NCI-H82 (cell line): ENCODE data around the gene PRR20A.
"Not testable (repeated sequence)": the region's sequence is repeated elsewhere in the genome, so short reads cannot be mapped to it uniquely, and the experiment has no call there.

ENCODE experiments used
- DNase-seq: peaks from one replicate; lab custom pipeline; 2025; lab: John Stamatoyannopoulos, UW

The PRR20A gene

GRCh38 chr13:57140235-57140968 lies at the start of gene PRR20A:
PRR20A (plus strand) TSS chr13:57140918; CDS start chr13:57141305, 387 bp downstream.
- not testable (repeated sequence) for DNase-seq

- DNase-seq: no peak
Observed at GRCh38 chr13:57114945-57115344, 25.8 kb upstream of the PRR20A start.

DNA sequence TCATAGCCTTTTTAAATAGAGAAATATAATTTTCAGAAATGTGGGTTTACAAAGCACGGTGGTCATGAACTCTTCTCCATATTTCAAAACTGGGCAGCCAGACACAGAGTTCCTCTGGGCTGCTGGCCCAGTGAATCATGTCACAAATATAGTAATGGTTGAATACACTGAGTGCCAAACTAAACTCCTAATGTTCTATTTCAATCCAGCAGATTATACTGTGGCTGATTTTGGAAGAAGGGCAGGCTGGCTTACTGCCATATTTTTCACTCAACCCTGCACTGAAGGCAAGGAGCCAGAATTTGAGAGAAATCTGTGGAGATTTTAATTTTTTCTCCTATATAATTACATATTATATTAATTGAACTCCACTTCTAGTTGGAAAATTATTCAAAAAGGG lies 17.0 kb upstream of the PRR20A start:
- no peak for DNase-seq

GRCh38 chr13:57128909-57129308 lies 11.8 kb upstream of the PRR20A start:
- peak; percentile 13 for DNase-seq

DNA sequence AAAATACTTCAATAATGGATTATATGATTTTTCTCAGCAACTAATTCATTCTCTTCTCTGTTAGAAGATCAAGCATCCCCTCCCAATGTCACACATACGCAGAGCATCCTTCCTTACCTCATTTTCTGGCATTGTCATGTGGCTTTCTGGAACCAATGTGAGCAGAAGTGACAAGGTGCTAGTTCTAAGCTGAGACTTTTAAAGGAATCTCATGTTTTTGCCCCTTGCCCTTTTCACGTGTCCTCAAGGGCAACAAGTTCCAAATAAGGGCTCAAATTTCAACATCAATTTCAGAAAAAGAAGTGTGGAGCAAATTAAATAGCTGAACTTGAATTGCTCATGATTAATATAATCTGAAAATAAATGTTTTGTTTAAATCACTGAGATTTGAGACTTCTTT lies 4.6 kb upstream of the PRR20A start:
- no peak for DNase-seq

DNA sequence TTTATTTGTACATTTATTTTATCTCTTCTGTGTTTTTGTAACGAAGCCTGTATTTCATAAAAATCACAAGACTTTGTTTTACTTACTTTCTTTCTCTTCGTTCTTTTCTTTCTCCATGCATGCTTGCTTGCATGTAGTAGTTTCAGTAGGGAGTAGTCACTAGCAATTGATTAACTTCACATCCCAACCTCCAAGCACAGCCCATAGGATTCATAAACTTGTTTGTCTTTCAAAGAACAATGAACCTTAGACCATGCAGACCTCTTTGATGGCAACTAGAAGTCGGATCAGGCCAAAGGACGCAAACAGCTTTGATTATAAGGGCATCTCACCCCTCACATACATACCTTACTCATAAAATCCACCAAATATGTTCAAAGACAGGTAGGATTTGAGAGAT lies 3.1 kb upstream of the PRR20A start:
- no peak for DNase-seq

- no peak for DNase-seq
Observed at GRCh38 chr13:57138988-57139387, 1.7 kb upstream of the PRR20A start.

- DNase-seq: not testable (repeated sequence)
Observed at GRCh38 chr13:57139781-57140180, 937 bp upstream of the PRR20A start.

DNA sequence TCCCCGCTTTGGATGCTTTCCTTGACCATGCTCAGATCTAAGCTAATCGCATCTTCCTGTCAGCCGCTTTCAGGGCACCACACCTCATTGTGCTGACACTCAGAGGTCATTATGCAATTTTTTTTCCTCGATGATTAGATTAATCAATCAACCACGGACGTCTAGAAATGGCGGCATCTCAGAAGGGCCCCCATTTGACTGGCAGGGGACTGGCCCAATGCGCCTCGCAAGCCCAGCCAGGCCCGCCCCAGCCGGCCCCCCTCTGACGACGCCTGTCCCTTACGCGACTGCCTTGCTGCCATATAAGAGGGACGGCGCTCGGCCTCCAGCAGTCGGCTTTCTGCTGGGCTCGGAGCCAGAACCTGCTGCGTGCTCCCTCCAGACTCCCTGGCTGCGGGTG lies 6.5 kb downstream of the PRR20A start, which contains the start of gene PRR20B:
Gene PRR20B, plus strand, starts transcription at position 301 of the 400 bp plus-strand sequence. CDS start 387 bp downstream, outside the sequence.
- DNase-seq: not testable (repeated sequence)

DNA sequence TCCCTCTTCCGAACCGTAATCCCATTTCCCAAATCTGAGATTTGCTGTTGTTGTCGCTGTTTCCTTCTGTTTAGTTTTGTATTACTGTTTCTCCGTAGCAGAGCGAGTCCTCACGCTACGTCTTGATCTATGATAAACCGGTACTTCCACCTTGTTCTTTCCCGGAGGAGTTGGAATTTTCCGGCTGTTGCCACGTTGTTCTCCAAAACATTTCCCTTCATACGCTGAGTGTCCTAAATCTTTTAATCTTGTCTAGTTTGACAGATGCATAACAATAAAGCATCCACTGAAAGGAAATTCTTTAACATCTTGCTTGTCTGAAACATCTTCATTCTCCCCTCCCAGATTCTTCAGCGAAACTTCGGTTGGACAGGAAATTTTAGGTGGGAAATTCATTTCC lies 7.4 kb downstream of the PRR20A start:
- not testable (repeated sequence) for DNase-seq

DNA sequence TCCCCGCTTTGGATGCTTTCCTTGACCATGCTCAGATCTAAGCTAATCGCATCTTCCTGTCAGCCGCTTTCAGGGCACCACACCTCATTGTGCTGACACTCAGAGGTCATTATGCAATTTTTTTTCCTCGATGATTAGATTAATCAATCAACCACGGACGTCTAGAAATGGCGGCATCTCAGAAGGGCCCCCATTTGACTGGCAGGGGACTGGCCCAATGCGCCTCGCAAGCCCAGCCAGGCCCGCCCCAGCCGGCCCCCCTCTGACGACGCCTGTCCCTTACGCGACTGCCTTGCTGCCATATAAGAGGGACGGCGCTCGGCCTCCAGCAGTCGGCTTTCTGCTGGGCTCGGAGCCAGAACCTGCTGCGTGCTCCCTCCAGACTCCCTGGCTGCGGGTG lies 13.0 kb downstream of the PRR20A start, which contains the start of gene PRR20C:
Gene PRR20C, plus strand, starts transcription at position 301 of the 400 bp plus-strand sequence. CDS start 387 bp downstream, outside the sequence.
- not testable (repeated sequence) for DNase-seq

- DNase-seq: not testable (repeated sequence)
Observed at GRCh38 chr13:57160332-57160731, 19.6 kb downstream of the PRR20A start, which contains the start of gene PRR20D. PRR20D (plus strand) TSS chr13:57160632; CDS start chr13:57161019, 387 bp downstream.

DNA sequence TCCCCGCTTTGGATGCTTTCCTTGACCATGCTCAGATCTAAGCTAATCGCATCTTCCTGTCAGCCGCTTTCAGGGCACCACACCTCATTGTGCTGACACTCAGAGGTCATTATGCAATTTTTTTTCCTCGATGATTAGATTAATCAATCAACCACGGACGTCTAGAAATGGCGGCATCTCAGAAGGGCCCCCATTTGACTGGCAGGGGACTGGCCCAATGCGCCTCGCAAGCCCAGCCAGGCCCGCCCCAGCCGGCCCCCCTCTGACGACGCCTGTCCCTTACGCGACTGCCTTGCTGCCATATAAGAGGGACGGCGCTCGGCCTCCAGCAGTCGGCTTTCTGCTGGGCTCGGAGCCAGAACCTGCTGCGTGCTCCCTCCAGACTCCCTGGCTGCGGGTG lies 26.2 kb downstream of the PRR20A start, which contains the start of gene PRR20E:
Gene PRR20E, plus strand, starts transcription at position 301 of the 400 bp plus-strand sequence. CDS start 387 bp downstream, outside the sequence.
- DNase-seq: not testable (repeated sequence)

- DNase-seq: no peak
Observed at GRCh38 chr13:57191667-57192066, 50.9 kb downstream of the PRR20A start.
